HG03103 (cell line): ENCODE results near the gene WNT5A.

Experiments
- ATAC-seq: cut with Tn5 transposase; IDR thresholded peaks from one replicate; pipeline ENCODE4 v1.9.1; 2021; ENCODE audit warnings: low read depth; ENCODE audit not compliant: unreplicated experiment

Gene WNT5A

DNA sequence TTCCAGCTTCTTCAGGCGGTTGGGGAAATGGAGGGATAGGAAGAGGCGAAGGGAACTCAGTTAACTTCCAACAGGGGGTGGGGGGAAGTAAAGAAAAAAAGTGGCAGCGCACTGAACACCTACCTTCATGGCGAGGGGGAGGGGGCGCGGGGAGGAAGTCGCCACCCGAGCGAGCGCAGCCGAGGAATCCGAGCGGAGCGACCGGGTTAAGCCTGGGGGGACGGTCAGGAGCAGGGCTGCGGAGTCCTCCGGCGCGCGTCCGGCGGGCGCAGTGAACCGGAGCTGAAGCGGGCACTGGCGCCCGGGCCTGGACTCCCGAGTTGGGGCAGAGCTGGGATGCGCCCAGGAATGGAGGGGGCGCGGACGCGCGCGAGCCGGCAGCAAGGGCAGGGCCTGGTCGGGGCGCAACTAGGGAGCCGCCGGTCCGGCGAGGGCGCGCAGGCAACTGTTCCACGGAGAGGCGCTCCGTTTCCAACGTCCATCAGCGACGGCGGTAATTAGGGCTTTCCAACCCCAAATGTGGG lies at the start of gene WNT5A:
Gene WNT5A (minus strand): TSS at position 450 of the 524 bp plus-strand sequence. CDS start 321 bp downstream, at position 129.
- ATAC-seq: no peak

DNA sequence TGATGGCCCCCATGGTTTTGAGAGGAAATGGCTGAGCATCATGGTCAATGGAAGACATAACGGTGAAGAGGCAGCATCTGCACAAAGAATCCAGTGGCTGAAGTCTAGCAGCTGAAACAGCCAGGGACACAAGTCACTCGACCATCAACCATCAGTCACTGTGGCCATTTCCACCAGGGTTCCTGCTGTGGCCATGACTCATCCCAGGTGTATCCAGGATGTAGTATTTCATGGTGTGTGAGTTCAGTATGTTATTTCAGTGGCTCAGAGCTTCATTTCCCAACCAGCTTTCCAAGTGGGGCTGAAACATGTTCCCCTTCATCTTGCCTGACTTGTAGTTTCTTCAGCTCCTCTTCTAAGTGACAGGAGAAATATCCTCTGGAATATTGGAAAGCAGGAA lies 47.8 kb upstream of the WNT5A start:
- ATAC-seq: no peak

DNA sequence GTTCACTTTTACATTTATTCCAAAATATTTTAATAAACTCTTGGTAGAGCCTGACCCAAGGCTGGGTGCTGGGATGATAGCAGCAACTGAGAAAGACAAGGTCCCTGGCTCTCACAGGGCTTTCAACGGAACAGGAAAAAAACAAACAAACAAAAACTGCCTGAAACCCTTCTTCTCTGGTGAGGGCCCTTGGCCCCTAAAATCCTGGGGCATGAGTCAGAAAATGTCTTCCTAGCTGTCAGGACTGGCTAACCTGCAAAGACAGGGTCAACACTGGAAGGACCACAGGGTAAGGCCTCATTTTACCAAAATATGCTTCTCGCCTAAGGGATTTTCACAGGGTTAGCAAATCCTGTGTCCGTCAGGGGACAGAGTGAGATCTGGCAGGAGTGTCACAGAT lies 45.7 kb upstream of the WNT5A start:
- no peak for ATAC-seq

DNA sequence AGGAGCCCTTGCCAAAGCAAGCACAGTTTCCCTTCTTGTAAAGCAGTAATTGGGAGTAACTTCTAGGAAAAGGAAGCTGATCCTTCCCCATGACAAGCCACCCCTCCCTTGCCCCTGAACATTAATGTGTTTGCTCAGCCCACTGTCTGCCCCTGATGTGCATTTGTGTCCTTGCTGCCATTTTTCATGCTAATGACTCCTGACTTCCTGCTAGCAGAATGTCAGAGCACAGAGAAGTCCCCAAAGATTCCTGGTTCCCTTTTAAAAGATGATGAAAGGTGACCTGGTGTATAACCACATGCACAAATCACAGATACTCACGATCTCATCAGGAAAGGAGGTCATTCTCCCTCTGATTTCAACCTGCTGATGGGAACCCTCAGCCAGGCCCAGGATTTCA lies 44.2 kb upstream of the WNT5A start:
- ATAC-seq: no peak

DNA sequence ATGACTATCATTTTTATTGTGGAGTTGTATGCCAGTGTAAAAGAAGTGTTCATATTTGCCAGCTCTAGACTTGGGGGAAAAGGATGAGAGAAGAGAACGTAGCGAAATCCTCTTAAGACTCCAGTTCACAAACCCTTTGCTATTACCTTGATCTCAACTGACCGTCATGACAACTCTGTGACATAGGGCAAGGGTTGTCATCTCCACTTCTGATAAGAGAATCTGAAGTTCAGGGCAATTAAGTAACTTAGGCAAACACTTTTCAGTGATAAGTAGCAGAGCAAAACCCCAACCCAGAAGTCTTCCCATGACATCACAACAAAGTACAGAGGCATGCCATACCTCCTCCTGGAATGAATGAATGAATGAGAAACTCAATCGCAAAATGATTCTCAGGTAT lies 40.3 kb upstream of the WNT5A start:
- no peak for ATAC-seq

DNA sequence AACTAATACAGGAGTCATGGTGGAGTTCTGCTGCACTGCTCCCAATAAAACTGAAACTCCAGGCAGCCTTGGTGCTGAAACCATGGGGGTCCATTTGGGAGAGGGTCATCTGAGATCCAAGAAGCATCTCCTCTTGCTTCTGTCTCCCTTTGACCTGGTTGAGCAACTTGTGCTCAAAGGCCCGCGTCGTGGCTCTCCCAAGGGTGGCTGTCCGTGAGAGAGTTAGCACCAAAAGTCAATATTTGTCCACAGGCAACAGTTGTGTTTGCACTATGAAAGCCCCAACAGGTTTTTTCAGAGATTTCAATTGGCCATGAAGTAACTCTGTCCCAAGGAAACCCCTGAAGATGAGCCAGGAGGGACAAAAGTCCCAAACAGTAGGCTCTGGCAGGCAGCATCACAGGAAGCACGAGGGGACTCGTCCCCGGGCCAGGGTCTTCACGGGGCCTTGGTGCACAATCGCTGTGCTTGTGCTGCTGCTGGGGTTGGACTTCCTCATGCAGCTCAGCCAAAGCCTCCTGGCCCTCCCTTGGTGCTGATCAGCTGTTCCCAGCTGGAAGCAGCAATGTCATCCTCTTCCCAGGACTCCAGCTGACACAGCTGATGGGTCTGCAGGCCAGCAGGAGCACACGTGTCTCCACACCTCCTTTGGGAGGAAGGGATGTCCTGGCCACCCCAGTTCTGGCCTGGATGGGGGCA lies 39.4 kb upstream of the WNT5A start:
- ATAC-seq: no peak

DNA sequence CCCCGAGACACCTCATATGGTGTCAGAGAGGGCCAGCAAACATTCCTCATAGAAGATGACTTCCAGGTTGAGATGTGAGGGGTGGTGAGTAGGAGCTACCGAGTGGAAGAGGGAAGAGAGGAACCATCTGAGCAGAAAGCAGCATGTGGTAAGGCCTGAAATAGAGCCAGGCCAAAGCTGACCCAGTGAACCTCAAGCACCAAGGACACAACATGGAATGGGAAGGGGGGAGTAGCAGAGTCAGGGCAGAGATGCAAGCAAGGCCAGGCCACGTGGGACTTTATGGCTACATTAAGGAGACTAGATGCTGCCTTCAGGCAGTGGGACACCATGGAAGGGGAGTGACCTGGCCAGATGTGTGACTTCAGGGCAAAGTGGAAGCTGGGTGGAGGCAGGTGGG lies 38.3 kb upstream of the WNT5A start:
- ATAC-seq: no peak

DNA sequence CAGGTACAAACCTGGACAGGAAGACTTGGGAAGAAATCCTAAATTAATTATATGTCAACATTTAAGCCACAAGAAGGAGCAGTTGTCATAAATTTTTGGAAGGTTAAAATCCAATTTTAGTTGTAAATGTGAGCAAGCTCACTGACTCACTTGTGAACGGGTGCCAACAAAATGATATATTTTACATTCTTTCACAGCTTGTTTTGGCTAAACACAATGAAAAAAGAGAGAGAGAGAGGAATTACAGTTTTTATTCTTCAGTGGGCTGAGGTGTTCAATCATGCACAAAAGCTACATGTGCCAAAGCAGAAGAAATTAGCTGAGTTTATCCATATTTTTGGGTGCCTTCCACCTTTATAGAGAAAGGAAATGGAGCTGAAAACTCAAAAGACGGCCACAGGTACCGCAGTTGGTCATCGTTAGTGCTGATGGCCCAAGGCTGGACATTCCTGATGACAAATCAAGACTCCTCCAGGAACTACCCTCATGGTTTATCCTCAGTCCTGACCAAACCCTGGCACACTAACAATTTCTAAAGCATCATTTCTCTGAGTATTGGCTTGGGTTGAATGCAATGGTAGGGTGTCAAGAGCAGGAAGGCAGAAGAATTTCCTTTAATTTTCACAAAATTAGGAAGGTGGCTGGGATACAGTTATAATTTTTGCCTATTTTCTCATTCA lies 37.6 kb upstream of the WNT5A start:
- no peak for ATAC-seq

DNA sequence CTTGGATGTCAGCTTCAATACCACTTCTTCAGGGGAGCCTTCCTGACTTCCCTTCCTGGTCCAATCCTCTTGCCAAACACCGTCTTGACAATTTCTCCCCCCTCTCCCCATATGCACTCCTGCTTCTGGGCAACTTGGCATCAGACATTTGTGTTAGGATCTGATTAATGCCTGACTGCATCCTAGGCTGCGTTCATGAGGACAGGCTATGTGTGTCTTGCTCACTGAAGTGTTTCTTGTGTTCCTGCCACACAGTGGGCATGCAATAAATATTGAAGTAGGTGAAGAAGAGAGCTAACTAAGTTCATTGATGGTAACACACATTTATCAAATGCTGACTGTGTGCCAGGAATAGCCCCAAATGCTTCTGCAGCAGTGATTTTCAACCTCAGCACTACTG lies 36.4 kb upstream of the WNT5A start:
- no peak for ATAC-seq

DNA sequence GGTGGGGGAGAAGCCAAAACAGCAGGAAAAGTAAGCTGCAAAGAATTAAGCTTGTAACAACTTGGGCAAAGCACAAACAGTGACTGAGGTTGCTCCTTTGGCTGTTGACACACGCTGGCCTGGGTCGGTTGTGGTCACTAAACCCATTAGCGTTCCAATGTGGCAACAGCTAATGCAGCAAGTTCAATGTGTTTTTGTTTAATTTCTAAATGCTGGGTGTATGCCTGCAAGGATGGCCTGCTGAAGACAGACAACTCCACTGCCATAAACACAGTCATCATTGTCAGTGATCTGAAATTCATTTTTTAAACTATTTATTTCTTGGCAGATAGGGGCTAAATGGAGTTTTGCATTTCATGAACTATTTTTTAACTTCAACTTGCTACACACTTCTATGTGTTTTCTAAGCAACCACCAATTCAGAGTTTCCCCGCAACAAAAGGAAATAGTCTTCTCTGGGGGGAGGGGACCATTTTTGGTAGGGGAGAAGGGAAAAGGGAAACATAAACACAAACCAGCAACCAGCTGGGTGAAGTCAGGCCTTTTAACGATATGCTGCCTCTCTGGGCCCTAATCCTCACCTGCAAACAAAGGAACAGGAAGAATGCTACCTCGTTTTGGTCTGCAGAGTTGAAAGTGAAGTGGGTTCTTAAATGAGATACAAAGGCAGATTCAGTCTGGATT lies 34.8 kb upstream of the WNT5A start:
- ATAC-seq: no peak

DNA sequence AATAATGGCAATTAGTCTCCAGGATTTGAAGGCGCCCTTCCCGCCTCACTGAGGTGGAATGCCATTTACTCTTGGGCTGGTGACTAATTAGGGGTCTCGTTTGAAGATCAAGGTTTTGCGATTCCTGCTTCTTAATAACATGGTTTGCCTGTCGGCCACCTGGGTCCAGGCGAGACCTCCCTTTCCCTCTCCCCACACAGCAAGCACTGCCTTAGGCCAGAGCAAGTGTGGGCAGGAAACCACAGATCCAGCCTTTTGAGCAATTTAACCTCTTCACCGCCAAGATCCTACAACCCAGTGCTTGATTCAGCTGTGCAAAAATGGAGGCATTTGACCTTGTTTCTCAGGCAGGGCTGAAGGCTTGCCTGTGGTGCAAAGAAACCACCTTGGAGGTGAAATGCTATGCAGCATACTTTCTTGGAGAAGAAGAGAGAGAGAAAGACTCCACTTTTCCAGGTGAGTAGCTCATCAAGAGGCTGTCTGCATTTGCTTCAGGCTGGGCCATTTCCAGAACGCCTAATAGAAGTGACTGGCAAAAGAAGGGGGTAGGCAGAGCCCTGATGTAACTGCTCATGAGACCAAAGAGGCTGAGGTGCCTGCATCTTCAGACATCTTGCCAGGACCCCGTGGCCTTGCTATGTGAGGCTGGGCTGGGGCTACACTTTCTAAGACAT lies 34.1 kb upstream of the WNT5A start:
- no peak for ATAC-seq

DNA sequence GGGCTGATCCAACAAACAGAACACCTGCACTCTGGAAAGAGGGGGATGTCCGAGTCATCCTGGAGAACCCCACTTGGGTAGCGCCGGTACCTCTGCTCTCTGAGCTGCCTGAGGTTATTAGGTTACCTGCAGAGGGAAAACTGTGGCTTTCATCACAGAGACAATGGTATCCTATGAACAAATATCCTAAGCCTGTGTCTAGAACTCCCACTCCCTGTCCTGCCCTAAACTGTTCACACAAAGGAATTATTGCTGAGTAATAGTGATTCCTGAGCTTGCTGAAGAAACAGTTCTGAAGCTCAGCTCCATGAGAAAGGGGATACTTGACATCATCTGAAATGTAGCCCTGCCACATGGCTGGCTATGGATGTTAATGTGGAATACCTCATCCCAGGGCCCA lies 31.9 kb upstream of the WNT5A start:
- no peak for ATAC-seq

DNA sequence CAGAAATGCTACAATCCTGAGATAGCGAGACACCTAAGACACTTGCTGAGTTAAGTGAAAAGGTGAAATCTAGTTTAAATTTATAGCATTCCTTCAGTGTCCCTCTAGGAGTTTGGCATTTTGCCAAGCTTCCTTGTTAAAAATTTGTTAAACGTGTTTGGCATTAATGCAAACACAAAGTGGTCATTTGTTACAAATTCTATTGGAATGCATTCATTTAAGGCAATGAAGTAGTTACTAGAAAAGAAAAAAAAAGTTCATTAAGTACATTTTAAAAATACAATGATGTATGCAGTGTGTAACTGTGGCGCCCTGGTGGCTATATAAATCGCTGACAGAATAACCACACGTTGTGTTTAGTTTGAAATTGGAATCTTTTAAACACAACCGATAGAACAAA lies 31.3 kb upstream of the WNT5A start:
- no peak for ATAC-seq

DNA sequence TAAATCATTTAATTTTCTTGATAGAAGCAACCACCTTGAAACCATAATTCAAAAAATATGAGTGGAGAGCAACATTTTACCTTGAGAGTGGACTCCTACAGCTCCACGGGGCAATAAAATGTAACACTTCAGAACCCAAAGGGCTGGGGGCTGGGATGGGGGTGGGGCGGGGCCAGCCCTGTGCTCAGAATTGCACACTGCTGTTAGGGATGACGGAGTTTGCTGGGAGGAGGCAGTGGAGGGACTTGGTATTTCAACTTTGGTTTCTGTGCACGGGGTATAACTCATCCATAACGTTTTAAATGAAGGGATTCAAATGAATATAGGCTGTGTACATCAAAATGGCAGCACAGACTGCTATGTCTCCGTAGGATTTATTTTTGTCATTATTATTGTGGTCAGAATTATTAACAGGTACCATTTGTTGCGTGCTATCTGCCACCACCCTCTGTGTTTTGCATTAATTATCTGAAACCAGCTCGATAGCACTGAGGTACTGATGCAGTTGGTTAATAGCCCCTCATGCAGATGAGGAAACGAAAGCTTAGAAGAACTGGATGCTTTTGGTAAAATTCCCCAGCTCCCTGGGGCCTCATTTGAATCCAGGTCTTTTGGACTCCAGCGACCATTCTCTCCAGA lies 29.4 kb upstream of the WNT5A start:
- ATAC-seq: no peak

DNA sequence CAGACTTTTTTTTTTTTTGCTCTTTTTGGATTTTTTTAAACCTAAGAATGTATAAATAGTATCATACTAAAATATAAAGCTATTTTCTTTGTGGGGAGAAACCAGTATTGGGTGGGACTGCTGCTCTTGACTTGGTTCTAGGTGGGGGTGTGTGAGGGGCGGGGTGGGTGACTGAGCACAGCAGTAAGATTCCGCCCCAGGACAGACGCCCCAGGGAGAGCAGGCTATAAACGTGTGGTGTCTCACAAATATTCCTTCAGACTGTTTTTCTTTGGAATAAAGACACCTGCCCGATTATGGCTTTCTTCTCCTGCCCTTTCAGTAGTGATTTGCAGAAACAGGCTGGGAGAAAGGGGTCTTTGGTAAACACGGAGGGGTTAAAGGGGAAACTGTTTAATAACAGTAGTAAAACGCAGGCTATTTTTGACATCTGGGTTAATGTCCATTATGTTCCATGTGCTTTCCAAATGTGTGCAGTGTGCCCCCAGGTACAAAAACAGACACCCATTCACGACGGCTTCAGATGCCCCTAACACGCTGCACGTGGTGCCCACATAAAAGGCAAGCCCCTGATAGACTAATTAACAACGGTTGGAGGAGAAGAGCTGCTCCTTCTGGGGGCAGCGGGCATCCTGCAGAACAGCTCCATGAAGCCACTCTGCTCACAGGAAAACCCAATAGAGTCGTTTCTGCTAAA lies 28.6 kb upstream of the WNT5A start:
- ATAC-seq: no peak

DNA sequence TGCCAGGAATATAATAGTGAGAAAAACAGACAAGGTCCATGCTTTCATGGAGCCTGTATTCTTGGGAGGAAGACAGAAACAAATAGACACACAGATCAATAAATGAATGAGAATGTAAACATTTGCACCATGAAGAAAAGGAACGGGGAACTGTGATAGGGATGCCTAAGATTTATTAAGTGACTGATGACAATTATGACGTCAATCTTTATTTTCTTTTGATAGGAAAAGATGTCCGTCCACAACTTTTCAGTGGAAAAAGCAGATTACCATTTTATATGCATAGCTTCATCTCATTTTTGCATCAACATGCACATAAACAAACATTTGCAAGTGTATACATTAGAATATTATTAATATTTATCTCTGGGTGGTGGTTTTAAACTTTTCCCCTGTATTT lies 27.9 kb upstream of the WNT5A start:
- no peak for ATAC-seq

DNA sequence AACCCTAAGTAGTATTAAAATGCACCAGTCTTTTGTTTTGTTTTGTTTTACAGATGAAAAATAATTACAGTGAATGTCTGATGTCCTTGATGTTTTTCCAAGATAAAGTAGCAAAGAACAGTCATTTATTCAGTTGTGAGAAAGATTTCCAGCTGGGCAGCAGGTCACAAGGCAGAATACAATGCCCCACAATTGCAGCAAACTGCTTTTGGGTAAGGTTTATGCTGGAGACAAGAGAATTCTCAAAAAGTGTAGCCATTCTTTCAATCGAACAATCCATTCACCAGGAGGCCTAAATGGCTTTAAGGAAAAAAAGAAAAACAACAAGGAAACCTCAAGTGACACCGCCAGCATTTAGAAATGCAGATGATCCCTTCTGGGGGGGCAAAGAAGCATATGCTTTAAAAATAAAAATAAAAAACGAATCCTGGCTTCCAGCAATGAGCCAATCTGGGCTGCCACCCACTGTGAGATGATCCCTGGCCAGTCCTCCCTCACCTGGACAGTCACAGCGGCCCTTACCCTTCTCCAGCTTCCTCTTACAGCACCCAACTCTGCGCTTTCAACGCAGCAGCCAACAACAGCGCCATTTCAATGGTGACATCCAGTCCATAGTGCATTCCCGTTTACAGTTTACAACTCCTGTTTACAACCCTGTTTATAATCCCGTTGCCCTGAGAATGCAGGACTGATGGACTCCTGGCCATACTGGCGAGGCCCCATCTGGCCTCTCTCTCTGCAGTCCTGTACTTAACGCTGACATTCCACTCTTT lies 25.7 kb upstream of the WNT5A start:
- no peak for ATAC-seq

DNA sequence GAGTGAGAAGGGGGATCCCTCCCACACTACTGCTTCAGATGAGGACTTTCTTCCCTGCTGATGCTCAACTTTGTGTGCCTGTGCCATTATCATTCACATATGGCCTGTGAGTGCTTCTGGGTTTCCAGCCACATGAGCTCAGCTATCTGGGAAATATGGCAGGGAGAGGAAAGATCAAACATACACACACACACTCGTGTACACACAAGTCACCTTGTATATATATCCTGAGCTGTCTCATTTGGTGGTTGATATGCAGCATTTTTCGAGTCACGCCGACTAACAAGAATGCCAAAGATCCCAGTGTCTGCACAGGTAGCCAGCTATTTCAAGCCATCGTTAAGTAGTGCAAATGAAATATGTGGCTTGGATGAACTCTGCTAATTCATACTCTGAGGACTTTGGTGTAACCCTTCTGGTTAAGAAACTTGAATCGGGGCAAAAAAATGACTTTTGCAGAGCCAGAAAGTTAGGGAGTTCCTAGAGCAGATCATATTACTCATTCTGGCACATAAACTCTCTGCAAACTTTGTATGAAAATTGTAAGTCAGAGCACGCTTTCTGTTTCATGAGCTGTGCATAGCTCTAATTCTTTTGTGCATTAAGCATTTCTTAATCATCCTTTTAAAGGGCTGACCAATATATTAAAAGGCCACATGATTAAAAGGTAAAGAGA lies 24.9 kb upstream of the WNT5A start:
- no peak for ATAC-seq

DNA sequence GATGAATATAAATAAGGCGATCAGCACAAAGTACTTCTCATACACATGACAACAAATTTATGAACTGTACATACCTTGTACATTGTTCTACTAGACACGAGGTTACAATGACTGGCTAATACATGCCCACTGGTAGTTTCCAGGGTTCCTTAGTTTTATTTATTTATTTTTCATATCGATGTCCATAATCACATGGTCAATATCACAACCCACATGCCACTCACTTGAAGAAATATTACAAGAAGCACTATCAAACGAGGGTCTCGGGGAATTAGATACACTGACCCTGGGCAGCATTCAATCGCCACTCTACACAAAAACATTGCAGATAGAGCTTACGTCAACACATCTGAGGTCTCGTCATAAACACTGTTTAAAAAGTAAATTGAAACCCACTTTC lies 21.2 kb upstream of the WNT5A start:
- no peak for ATAC-seq
